GM11168 (cell line): ENCODE results near the gene MPZL3.

Experiments
- in situ Hi-C: fragments of 300-500 bp; cut with MboI; formaldehyde crosslinking; loops from one replicate; pipeline ENCODE4 v1.12.0; 2022; ENCODE audit warnings: low sequenced_read_pairs; ENCODE audit not compliant: unreplicated experiment

Gene MPZL3

GRCh38 chr11:118265954-118266353 is 13.8 kb upstream of the MPZL3 start:
- in situ Hi-C loops = no loop called here

- in situ Hi-C loops = no loop called here
Measured at GRCh38 chr11:118264569-118265465, 12.7 kb upstream of the MPZL3 start.

GRCh38 chr11:118263695-118264568 is 11.8 kb upstream of the MPZL3 start, which contains the start of gene MPZL2:
Gene MPZL2 (minus strand): TSS chr11:118264297. CDS start chr11:118264153, 144 bp downstream.
- in situ Hi-C loops = no loop called here

GRCh38 chr11:118263112-118263511 is 10.9 kb upstream of the MPZL3 start:
- in situ Hi-C loops = no loop called here

DNA sequence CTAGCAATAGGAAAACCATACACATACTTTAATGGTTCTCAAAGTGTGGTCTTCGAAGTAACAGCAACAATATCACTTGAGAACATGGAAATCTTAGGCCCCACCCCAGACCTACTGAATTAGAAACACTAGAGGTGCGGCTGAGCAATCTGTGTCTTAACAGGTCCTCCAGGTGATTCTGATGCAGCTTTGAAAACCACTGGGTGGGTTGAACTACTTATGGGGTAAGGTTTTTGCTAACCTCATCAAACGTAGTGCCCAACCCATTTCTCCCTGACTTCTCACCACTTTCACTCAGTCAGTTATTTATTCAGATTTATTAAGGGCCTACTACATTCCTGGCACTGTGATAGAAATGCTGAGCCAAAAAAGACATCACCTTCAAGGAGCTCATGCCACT is 8.2 kb upstream of the MPZL3 start:
- in situ Hi-C loops = no loop called here

GRCh38 chr11:118259138-118259537 is 7.0 kb upstream of the MPZL3 start:
- in situ Hi-C loops = no loop called here

GRCh38 chr11:118258410-118258809 is 6.2 kb upstream of the MPZL3 start:
- in situ Hi-C loops = no loop called here

GRCh38 chr11:118252688-118253087 is 523 bp upstream of the MPZL3 start:
- in situ Hi-C loops = no loop called here

GRCh38 chr11:118247041-118247440 is 5.1 kb downstream of the MPZL3 start:
- in situ Hi-C loops = no loop called here

DNA sequence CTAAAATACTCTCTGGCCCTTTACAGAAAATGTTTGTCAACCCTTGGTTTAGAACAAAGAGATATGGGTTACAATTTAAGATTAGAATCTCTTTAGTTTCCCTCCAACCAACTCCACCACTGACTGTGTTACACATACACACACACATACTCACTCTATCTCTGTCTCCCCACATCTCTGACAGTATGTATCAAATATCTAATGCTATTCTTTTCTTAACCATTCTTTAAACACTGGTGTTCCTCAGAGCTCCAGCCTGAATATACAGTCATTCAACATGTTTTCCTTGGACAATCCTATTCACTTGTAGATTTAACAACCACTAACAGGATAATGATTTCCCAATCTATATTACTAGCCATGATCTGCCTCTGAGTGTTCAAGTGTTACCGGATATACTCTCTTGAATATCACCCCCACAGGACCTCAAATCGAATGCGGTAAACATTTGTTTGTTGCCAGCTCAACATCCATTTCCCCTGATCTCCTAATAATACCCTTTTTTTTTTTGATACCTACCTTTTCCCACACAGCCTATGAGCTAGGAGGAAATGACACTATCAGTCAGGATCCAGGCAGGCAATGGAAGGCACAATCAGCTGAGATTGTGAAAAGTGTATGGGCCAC is 6.1 kb downstream of the MPZL3 start:
- in situ Hi-C loops = no loop called here

DNA sequence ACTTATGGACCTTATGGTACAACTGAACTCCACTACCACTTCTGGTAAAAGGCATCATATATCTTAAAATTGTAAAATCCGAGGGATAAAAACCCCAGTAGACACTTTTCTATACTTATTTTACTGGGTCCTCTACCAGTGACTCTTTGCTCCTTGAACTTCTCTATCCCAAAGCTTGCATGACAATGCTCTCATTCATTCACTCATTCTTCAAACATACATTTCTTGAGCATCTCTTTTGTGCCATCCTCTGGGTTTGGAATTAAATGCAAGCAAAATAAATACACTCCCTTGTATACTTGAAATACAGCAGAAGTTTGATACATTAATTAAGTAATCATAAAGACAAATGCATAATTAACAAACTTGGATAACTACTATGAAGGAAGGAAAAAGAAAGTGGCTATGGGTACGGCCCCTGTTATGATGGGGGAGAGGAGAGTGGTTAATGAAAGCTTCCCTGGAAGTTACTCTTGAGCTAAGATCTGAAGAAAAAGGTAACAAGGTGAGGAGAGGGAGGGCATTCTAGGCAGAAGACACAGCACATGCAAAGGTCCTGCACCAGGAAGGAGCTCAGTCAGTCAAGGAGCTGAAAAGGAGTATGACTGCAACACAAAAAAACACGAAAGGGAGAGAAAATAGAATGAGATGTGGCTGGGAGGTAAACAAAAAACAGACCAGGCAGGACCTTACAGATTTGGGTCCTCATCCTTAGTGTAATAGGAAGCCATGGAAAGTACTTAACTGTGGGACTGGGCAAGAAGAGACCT is 8.0 kb downstream of the MPZL3 start:
- in situ Hi-C loops = no loop called here

- in situ Hi-C loops = no loop called here
Measured at GRCh38 chr11:118243161-118243560, 9.0 kb downstream of the MPZL3 start.

DNA sequence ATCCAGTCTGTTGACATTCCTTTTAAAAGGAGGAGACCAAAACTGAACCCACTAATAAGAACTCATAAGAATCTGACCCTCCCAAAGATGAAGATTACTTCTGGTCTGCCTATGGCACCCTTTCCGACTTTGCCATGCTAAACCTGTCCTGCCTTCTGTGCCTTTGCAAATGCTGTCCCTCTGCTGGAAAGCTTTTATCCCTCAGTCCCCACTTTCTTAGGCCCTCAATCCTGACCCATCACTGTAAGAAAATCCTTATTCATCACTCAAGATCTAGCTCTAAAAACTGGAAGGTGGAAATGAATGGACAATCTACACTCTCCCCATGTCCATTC is 10.4 kb downstream of the MPZL3 start:
- in situ Hi-C loops = no loop called here

GRCh38 chr11:118240999-118241763 is 11.0 kb downstream of the MPZL3 start:
- in situ Hi-C loops = no loop called here

GRCh38 chr11:118239509-118240205 is 12.5 kb downstream of the MPZL3 start:
- in situ Hi-C loops = no loop called here

DNA sequence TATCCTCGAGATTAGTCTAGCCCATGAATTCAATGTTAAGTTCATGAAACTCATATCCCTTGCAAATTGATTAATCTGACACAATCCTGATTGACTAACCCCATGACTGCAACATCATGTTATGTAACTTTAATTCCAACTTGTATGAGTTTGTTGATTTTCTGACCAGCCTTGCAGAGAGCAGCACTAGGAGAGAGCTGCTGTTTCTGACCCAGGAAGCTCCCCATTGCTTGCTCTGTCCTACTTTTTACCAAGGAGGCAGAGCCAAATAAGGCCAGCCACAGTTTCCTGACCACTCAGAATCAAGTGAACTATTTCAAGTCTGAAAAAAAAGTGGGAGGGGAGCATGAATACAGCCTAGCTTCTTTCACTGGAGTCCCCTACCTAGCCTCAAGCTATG is 13.2 kb downstream of the MPZL3 start:
- in situ Hi-C loops = no loop called here

GRCh38 chr11:118238421-118238820 is 13.7 kb downstream of the MPZL3 start:
- in situ Hi-C loops = no loop called here

GRCh38 chr11:118236170-118236569 is 16.0 kb downstream of the MPZL3 start:
- in situ Hi-C loops = no loop called here

GRCh38 chr11:118234833-118235232 is 17.3 kb downstream of the MPZL3 start:
- in situ Hi-C loops = no loop called here
